ENCODE measurements around the gene RP9.

RP9 gene

DNA sequence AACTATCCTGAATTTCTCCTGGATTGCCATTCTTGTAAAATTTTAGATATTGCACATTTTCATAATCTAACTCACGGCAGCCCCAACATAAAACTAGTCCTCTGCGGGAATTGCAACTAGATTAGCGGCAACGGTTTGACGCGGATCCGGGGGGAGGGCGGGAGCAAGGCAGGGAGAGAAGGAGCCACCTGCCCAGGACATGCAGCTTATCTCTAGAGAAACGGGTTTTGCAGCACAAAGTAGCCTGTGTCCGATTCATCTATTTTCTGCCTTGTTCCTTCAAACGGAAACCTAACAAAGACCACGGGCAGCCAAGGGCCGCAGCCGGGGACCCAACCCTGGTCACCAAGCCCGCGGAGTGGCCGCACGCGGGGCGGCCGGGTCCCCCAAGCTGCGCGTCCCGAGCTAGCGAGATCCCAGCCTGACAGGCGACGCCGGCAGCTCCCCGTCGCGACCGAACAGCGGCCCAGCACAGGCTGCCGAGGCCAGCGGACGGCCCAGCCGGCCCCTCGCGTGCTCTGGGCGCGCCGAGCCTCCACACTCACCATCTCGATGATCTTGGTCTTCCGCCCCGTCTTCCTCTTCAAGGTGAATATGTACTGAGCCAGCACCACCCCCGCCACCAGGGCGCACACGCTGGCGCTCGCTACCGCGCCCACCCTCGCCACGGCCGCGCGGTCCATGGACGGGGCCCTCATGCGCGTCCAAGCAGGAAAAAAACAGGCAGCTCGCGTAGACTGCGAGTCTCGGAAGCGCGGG is 47.0 kb downstream of the RP9 start, which contains the start of gene NT5C3A:
NT5C3A (minus strand) TSS at position 754 of the 759 bp plus-strand sequence; CDS start at position 683, 71 bp downstream.
- DNase-seq, result peak; percentile 32

DNA sequence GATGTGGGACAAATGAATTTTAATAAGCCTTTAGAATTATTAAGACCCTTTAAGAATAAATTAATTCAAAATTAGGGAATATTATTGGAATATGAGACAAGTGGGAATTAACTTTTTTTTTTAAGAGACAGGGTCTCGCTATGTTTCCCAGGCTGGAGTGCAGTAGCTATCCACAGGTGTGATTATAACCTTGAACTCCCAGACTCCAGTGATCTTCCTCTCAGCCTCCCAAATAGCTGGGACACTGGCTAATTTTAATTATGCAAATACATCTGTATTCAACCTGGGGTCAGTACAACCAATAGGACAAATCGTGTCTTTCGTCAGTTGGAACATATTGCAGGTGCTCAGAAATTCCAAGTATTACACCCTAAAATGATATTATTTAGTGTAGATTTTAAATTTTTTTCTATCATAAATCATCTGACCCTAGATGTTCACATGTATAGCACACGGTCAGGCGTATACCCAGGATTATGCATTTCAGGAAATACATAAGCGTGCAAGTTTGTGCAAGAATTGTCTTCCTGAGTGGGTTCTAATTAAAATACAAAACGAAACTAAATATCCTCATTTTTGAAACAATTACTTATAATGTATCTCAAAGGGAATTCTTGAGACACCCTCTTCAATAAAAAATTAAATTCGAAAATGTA is 47.8 kb downstream of the RP9 start:
- no peak for DNase-seq

- no peak for DNase-seq
Measured at GRCh38 chr7:33059635-33060034, 49.6 kb downstream of the RP9 start.

DNA sequence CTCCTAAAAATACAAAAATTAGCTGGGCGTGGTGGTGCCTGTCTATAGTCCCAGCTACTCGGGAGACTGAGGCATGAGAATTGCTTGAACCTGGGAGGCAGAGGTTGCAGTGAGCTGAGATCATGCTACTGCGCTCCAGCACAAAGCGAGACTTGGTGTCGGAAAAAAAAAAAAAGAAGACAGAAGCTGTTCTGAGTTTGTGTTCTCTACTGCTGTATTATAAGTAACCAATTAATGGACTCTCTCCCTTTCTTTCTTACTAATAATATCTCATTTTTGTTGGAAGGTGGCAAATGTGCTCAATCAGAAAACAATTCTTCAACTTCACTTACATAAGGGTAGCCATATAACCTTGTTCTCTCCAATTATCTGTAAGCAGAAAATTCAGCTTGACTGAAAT is 54.0 kb downstream of the RP9 start:
- DNase-seq, result no peak

- DNase-seq, result no peak
Measured at GRCh38 chr7:33054261-33054964, 54.8 kb downstream of the RP9 start.

- DNase-seq, result no peak
Measured at GRCh38 chr7:33053721-33054120, 55.5 kb downstream of the RP9 start.

GRCh38 chr7:33050535-33051318 is 58.5 kb downstream of the RP9 start:
- DNase-seq, result no peak

- no peak for DNase-seq
Measured at GRCh38 chr7:33048704-33049103, 60.5 kb downstream of the RP9 start.

DNA sequence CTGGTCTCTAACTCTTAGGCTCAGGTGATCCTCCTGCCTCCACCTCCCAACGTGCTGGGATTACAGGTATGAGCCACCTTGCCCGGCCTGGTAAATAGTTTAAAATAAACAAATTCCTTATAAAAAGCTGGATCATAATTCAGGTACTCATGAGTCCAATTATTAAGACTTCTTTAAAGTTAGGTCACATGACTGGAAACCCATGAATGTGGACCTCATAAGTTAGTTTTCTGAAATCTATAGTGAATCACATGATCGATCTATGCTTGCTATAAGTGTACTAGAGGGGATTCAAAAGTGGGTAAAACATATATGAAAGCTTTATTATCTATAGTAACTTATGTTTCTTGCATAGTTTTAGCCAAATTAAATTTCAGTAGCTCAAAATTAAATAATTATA is 60.9 kb downstream of the RP9 start:
- DNase-seq, result no peak

DNA sequence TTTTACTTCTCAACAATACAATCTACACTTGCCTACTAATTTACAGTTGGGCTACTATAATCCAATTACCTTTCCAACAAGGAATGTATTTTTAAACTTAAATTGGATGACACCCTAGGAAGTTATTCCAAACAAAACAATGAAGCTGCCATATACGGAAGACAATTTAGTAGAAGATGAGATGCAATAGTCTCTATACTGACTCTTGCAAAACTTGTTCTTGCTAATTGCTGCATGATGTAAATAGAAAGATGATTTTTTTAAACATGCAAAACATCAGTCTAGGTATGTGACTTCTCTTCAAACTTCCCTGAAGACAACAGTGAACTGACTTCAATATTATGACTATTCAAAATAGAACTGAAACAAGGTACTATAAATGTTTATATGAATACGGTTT is 64.2 kb downstream of the RP9 start:
- DNase-seq, result no peak
